HG03575 (cell line): ENCODE data around the gene SBNO2.

Source experiments
- ATAC-seq: cut with Tn5 transposase; IDR thresholded peaks from one replicate; pipeline ENCODE4 v1.9.1; 2021; ENCODE audit not compliant: unreplicated experiment, insufficient number of reproducible peaks, low FRiP score; ENCODE audit errors: extremely low read depth

SBNO2 gene, protein sequence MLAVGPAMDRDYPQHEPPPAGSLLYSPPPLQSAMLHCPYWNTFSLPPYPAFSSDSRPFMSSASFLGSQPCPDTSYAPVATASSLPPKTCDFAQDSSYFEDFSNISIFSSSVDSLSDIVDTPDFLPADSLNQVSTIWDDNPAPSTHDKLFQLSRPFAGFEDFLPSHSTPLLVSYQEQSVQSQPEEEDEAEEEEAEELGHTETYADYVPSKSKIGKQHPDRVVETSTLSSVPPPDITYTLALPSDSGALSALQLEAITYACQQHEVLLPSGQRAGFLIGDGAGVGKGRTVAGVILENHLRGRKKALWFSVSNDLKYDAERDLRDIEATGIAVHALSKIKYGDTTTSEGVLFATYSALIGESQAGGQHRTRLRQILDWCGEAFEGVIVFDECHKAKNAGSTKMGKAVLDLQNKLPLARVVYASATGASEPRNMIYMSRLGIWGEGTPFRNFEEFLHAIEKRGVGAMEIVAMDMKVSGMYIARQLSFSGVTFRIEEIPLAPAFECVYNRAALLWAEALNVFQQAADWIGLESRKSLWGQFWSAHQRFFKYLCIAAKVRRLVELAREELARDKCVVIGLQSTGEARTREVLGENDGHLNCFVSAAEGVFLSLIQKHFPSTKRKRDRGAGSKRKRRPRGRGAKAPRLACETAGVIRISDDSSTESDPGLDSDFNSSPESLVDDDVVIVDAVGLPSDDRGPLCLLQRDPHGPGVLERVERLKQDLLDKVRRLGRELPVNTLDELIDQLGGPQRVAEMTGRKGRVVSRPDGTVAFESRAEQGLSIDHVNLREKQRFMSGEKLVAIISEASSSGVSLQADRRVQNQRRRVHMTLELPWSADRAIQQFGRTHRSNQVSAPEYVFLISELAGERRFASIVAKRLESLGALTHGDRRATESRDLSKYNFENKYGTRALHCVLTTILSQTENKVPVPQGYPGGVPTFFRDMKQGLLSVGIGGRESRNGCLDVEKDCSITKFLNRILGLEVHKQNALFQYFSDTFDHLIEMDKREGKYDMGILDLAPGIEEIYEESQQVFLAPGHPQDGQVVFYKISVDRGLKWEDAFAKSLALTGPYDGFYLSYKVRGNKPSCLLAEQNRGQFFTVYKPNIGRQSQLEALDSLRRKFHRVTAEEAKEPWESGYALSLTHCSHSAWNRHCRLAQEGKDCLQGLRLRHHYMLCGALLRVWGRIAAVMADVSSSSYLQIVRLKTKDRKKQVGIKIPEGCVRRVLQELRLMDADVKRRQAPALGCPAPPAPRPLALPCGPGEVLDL (N-terminal part only)

DNA sequence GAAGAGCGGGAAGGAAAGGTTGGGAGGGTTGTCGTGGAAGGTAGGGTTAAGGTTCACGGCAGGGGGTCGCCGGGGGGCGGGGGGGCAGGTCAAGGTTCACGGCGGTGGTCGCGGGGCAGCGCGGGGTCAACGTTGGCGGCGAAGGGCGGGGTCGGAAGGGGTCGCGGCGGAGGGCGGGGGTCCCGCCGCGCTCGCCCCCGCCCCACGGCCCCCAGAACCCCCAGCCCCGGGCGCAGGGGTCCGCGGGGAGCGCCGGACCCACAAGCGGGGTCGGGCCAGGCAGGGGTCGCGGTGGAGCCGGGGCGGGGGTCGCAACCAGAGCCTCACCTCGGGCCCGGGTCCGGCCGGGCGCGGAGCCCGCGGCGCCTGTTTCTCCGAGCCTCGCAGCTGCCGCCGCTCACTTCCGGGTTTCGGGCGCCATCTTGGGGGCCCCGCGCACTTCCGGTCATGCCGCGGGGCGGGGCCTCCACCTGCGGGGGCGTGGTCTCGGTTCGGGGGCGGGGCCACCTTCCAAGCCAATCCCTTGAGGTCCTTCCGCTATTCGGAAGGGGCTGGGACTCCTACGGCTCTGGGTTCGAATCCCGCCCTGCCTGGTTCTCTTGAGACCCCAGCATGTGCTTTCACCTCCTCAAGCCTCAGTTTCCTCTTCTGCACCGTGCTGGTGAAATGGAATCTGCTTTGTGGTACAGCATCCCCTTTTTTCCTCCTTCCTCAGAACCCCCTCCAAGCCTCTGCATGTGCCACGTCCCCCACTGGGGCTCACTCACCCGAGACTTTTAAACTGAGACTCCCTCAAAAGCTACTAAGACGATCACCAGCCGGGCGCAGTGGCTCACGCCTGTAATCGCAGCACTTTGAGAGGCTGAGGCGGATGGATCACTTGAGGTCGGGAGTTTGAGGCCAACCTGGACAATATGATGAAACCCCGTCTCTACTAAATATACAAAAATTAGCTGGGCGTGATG, at the start of gene SBNO2:
SBNO2 (minus strand) TSS at position 424 of the 965 bp plus-strand sequence. CDS start 19,992 bp downstream, outside the sequence.
- no peak for ATAC-seq

DNA sequence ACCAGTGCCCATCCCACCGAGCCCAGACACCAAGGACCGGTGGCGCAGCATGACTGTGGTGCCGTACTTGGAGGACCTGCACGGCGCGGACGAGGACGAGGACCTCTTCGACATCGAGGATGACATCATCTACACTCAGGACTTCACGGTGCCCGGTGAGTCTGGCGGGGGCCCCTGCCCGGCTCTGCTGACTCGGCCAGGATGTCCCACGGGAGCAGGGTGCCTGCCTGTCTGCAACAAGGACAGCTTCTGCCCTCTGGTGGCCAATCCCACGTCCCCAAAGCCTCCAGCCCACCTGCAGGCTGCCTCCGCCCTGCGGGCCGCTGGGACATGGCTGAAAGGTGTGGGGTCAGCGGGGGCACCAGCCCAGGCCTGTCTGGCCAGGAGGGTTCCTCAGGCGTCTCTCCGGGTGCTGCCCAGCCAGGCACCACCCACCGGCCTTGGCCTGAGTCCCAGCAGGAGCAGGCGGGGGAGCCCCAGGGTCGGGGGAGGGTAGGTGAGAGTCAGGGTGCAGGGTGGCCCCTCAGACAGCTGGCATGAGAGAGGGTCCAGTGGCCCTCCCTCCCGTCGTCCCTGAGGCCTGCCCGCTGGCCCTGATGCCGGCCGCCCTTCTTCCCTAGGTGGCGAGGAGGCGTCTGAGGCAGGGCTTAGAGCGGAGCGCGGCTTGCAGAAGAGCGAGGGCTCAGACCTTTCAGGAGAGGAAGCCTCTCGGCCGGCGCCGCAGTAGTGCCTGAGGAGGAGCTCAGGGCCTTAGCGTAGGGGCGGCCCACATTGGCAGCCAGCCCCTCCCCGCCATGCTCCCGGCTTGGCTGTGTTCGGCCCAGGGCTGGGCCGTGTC, 49.2 kb upstream of the SBNO2 start:
- no peak for ATAC-seq

DNA sequence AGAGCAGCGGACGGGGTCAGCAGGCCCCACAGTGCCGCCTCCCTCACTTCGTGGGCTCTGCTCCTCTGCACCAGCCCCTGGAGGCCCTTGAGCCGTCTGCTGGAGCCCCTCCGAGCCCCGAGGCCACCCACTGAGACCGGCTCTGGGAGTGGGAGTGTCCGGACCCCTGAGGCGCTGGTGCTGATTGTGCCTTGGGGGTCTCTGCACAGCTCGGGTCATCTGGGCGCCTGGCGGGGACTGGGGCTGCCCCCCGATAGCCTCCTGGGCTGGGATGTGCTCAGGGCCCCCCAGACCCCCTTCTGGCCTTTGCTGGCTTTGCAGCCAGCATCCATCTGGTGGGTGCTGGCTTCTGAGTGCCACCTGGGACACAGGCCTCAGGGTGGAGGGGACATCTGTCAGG, 48.3 kb upstream of the SBNO2 start:
- no peak for ATAC-seq

DNA sequence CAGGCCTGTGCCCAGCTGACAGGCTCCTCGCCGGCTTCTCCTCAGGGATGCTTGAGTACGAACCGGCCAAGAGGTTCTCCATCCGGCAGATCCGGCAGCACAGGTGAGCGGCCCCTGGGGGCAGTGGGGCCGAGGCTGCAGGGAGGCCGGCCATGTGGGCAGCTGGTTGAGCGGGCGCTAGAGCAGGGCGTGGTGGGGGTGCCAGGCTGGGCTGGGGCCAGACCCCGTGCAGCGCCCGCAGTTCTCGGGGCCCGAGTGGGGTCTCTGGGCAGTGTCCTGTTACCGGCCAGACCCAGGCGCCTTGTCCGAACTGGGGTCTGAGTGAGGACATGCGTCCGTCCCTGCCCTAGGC, 47.8 kb upstream of the SBNO2 start:
- no peak for ATAC-seq

DNA sequence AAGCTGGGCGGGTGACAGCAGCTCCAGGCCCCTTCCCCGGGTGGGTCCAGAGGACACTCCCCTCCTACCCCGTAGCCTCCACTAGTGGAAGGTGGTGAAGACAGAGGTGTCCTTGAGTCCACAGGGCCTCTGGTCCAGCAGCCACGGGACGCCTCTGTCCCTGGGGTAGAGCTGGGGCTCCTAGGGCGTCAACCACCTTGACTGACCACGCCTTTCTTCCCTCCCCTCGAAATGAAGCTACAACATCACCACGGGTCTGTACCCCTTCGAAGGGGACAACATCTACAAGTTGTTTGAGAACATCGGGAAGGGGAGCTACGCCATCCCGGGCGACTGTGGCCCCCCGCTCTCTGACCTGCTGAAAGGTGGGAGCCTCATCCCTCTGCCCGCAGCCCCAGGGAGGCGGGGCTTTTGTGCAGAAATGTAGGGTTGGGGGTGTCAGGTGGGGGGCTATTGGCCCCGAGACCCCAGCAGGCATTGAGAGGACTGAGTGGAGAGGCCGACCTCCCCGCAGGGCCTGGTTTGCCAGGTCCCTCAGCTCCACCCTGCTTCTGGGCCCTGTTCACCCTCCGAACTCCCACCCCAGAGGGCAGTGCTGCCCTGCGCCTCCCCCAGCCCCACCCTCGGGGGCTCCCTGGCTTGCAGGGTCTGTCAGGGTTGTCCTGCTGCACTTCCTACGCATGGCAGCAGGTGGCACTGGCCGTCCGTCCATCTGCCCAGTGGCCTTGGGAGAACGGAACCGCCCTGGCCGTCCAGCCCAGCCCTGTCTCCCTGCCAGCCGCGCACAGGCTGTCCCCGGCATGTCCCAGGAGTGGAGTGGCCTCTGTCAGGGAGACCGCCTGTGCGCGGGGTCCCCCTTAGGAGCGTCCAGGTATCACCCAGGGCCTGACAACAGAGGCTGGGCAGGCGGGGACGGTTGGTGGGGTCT, 47.2 kb upstream of the SBNO2 start:
- ATAC-seq: no peak

DNA sequence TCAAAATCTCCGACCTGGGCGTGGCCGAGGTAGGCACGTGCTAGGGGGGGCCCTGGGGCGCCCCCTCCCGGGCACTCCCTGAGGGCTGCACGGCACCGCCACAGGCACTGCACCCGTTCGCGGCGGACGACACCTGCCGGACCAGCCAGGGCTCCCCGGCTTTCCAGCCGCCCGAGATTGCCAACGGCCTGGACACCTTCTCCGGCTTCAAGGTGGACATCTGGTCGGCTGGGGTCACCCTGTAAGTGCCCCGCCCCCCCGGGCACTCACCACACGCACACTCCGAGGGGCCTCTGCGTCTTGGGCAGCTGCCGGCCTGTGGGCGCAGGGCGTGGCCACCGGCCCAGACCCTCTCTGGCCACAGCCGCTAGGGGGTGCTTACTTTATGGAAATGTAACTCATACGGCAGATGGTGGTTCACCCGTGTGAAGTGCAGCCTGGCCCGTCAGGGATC, 46.4 kb upstream of the SBNO2 start:
- ATAC-seq: no peak

DNA sequence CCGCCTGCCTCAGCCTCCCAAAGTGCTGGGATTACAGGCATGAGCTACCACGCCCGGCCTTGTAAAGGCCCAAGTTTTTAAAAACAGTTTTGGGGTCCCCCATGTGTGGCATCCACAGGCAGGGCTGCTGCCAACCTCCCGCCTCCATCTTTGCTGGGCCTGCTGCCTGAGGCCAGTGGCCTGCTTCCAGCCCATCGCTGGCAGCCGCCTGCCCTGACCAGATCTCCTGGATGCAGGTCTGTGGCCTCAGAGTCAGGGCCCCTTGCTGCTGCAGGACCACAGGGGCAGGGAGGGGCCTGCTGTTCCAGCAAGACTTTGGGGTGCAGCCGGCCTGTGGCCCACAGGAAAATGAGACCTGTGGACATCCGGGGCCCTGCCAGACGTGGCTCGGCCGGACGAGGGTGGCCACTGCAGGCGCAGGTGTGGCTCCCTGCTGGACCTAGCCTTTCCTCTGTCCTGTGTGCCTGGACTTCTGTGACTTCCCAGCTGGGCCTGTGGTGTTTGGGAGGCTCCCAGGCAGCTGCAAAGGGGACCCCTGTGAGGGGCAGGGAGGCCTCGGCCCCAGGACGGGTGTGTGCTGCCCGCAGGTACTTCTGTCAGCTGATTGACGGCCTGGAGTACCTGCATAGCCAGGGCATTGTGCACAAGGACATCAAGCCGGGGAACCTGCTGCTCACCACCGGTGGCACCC, 45.9 kb upstream of the SBNO2 start:
- ATAC-seq: no peak

DNA sequence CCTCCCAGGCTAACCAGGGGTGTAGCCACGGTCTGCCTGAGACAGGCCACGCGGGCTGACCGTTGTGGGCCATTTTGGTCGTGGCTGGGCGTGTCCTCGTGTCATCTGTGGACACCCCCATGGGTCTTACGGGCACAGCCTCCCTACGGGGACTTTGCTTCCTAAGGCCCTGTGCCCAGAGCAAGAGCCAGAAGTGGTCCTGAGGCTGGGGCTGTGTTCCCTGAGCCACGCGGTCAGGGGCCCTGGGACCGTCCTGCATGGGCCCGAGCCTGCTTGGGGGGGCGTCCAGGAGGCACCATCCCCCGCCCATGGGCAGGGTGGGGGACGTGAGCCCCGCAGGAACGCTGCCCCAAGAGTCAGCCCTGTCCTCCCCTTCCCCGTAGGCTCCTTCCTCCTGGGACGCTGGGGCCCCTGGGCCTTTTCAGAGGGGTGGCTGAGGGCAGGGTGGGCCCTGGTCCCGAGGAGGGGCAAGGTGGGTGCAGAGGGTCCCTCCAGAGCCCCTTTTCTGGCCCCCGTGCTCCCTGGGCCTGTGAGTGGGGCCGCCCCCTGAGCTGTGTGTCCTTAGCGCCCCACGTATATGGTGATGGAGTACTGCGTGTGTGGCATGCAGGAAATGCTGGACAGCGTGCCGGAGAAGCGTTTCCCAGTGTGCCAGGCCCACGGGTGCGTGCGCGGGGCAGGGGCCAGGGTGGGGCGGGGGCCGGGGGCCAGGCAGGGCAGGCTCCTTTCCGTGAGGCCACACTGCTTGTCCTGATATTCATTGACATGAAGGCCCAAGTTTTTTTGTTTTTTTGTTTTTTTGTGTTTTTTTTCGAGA, 44.9 kb upstream of the SBNO2 start:
- ATAC-seq: no peak

DNA sequence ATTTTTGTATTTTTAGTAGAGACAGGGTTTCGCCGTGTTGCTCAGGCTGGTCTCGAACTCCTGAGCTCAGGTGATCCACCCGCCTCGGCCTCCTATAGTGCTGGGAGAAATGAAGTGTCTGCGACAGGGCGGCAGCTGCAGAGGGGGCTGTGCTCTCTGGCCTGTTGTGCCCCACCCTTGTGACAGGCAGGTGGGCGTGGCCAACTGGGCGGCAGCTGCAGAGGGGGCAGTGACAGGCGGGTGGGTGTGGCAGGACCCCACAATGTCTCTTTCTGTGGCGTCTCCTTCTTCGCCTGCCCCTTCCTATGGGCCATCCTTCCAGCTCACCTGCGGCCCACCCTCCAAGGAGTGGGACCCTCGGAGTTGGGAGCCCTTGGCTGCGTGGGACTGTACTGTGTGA, 43.3 kb upstream of the SBNO2 start:
- no peak for ATAC-seq

DNA sequence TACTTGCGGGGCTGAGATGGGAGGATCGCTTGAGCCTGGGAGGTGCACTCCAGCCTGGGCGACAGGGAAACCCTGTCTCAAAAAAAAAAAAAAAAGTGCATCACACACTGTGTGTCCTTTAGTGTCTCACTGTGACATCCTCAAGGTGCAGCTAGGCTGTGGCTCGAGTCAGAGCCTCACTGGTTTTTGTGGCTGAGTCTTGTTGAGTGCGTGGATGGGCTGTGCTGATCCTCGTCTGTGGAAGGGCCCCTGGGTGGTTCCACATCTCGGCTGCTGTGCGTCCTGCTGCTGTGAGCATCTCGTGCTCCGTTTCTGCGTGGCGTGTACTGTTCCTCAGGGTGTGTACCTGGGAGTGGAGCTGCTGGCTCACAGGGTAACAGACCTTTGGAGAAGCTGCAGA, 42.7 kb upstream of the SBNO2 start:
- ATAC-seq: no peak

DNA sequence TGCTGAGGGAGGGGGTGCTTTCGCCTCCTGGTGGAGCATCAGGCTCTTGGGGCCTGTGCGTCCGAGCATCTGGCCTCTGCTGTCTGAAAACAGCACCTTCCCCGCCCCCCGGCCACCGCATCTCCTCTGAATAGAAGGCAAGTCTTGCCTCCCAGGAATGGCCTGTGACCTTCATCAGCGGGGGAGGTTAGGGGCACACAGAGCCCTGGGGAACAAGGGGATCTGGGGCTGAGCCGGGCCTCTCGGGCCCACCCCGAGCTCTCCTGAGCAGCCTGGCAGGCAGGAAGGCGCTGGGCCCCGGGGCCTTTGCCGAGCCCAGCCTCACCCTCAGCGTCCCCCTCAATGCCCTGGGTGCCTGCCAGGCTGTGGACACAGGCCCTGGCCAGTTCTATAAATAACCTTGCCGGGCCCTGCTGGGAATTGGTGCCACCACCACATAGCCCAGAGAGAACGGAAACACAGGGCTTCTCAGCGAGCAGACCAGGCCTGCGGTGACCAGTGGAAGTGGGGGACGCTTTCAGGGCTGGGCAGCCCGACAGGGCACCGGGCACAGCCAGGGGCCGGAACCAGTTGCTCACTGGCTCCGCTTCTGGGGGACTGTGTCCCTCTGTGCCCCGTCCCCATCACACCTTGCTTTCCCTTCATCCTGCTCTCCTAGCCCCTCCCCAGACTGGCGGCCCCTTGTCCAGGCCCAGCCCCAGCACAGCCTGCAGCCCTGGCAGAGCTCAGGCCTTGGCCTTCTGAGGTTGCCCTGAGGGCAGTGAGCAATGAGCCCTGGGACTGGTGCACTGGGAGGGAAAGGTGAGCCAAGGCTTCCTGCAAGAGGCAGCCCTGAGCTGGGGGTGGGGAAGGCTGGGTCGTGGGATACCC, 41.0 kb upstream of the SBNO2 start:
- ATAC-seq: no peak

DNA sequence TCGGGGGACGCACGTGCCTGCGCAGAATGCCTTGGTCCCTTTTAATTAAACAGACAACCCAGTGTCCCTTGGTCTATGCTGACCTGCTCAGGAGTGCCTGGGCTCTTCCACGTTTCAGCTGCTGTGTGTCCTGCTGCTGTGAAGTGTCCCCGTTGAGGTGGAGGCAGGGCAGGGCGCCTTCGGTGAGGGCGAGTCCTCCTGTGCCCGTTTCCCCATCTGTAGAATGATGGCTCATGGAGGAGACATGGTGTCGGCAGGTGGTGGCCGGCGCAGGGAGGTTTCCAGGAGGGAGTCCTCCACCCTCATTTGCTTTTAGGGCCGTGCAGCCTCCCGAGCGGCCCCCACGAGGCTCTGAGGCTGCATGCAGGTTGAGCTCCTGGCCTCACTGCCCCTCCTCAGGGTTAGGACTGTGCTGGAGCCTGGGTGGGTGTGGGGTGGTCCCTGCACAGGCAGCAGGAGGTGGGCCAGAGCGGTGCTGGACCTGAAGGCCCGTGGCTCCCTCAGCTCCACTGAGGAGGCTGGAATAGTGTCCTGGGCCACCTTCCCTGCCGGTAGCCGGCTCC, 40.3 kb upstream of the SBNO2 start:
- ATAC-seq: no peak

DNA sequence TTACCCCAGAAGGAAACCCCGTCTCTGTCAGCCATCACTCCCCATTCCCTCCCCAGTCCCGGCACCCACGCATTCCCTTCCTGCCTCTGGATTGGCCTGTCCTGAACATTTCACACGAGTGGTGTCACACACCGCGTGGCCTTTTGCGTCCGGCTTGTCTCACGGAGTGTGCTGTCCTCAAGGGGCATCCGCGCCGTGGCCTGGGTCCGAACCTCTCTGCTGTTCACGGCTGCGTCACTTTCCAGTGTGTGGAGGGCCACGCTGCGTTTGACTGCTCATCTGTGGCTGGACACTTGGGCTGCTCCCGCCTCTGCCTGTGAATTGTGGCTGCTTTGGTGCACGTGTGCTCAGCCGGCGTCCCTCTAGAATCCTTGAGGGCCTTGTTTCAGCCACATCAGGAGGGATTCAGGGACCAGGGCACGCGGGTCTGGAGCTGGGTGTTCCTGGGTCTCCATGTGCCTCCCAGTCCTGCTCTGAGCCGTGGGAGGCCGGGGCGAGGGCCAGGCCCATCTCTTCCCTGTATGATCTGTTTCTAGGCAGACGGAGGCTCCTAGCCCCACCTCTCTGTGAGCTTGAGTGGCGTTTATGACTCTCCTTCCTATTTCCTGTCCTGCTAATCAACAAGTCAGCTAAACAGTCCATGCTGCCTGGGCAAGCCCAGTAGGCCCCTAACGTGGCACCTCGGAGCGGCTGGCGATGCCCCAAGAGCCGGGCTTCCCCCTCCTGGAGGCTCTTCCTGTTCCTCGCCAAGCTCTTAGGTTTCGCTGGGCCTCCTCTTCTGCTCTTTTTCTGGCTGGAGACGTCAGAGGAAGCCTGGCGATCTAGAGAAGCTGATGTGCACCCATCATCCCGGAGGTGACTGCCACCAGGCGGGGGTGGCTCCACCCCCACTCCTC, 39.6 kb upstream of the SBNO2 start:
- no peak for ATAC-seq
